ENCODE results near the gene NEUROG2. TPM values are rescaled to one million over a fixed set of nuclear protein-coding genes. Genes with fewer than 3 reads are reported as not detected.

The NEUROG2 gene
- total and polyA plus RNA-seq, 2 of the 8 experiments (the other 6 are each of a cell fraction or from before 2014, with no cell fraction given), result 0.03 TPM; not detected in 1

GRCh38 chr4:112559053-112559452, 43.1 kb upstream of the NEUROG2 start:
- Histone ChIP-seq H2BK15ac (ENCODE audit: low read length) (no peak overlapping the region), H3K27ac (ENCODE audit: low read depth, low read length) (no peak overlapping the region), H2AK5ac (ENCODE audit: low read depth, low read length) (no peak overlapping the region), H3K4me1 (replicated peaks in 1 of 4; ENCODE audit: control insufficient read depth in 3 of 4, insufficient read depth in 4 of 4, low read length in 3 of 4) (peaks cover 0 to 5% (median 0%) of the 10 kb centered on the region in 4 experiments; a peak in 1 of 7 replicates), H4K5ac (ENCODE audit: insufficient read length, low read depth, low read length) (no peak overlapping the region), H3K27me3 (replicated peaks in 1 of 4; ENCODE audit: control insufficient read depth in 3 of 4, extremely low read depth in 1 of 4, insufficient read depth in 3 of 4, low read length in 3 of 4) (no peaks in the 10 kb centered on the region), H3K9ac (replicated peaks in 1 of 4; ENCODE audit: extremely low read depth in 1 of 4, low read depth in 3 of 4, low read length in 3 of 4) (no peak overlapping the region), H3K14ac (ENCODE audit: insufficient read length) (no peak overlapping the region), H3K4me2 (ENCODE audit: insufficient read depth in 1 of 2, low read depth in 2 of 2, low read length in 2 of 2) (no peak overlapping the region), H2BK5ac (ENCODE audit: low read depth, low read length) (no peak overlapping the region), H2BK20ac (ENCODE audit: low read length) (no peak overlapping the region), H3K18ac (ENCODE audit: extremely low read depth, low read length) (no peak overlapping the region), H3K4me3 (ENCODE audit: extremely low read depth in 1 of 4, insufficient read depth in 2 of 4, low read depth in 3 of 4, low read length in 4 of 4) (no peak overlapping the region), H2AFZ (ENCODE audit: low read length) (no peak overlapping the region), H3K36me3 (ENCODE audit: control insufficient read depth in 2 of 4, insufficient read depth in 4 of 4, low read length in 3 of 4) (peaks cover 0 to 14% (median 0%) of the 10 kb centered on the region in 4 experiments; a peak in 2 of 8 replicates), H3K23ac (ENCODE audit: insufficient read length) (no peak overlapping the region), H2BK120ac (replicated peaks; ENCODE audit: low read depth, low read length) (no peak overlapping the region), H3K23me2 (ENCODE audit: low read depth, low read length) (no peaks in the 10 kb centered on the region), H4K91ac (replicated peaks; ENCODE audit: insufficient read length, low read length) (no peak overlapping the region), H3K79me2 (ENCODE audit: control insufficient read depth in 1 of 2, insufficient read depth in 2 of 2, low read length in 2 of 2) (no peaks in the 10 kb centered on the region), H3K4ac (replicated peaks; ENCODE audit: insufficient read length, low read depth, low read length) (no peak overlapping the region), H4K20me1 (replicated peaks in 1 of 2; ENCODE audit: control insufficient read depth in 1 of 2, insufficient read depth in 2 of 2, low read length in 2 of 2) (no peaks in the 10 kb centered on the region), H2BK12ac (ENCODE audit: low read depth, low read length) (no peak overlapping the region), H4K8ac (ENCODE audit: extremely low read depth, insufficient read depth, low read length) (no peak overlapping the region), H3K56ac (replicated peaks; ENCODE audit: insufficient read length, low read depth, low read length) (no peak overlapping the region), H3K9me3 (ENCODE audit: insufficient read depth in 2 of 2, low read depth in 1 of 2, low read length in 1 of 2) (no peaks in the 10 kb centered on the region), H3K79me1 (ENCODE audit: low read depth, low read length) (no peaks in the 10 kb centered on the region)
- ChIA-PET POLR2A (ENCODE audit: partially characterized antibody) (interaction anchor here (0.6 kb wide), 1 partner anchor 498 kb away, joined by 5 read pairs; no protein-coding TSS in a partner anchor), CTCF (ENCODE audit: partially characterized antibody) (interaction anchor here (0.6 to 1.5 kb wide), 3 partner anchors 12 to 36 kb away, joined by 3 to 5 read pairs (median 4); no protein-coding TSS in a partner anchor)
- 91% methylated on average over 3 of the region's 3 CpGs; no CpG with 5 or more reads in 1 of the 2 experiments for WGBS, 2 experiments (ENCODE audit: extremely low coverage in 1 of 2, insufficient coverage in 1 of 2, insufficient read length in 1 of 2, insufficient replicate concordance in 2 of 2, low coverage in 1 of 2, low lambda C conversion rate in 2 of 2, missing lambda C conversion rate in 1 of 2)
- DNase-seq (ENCODE audit: low read depth in 1 of 2, low spot score in 2 of 2), result no peak
- FAIRE-seq, result no peak
- TF ChIP-seq EGR1 (IDR thresholded peaks at IDR 0.05; ENCODE audit: borderline replicate concordance, low read depth, low read length) (no peak), POU5F1 (IDR thresholded peaks at IDR 0.05; ENCODE audit: low read depth, low read length) (no peak), CTCF (IDR thresholded peaks at IDR 0.05; ENCODE audit: control extremely low read depth in 1 of 3, insufficient read depth in 1 of 3, low read depth in 1 of 3, low read length in 3 of 3) (no peak), NANOG (IDR thresholded peaks at IDR 0.05; ENCODE audit: insufficient read depth, low read depth, low read length, poor library complexity, severe bottlenecking) (no peak), KDM1A (IDR thresholded peaks at IDR 0.05; ENCODE audit: borderline replicate concordance, low read length) (no peak), KDM5A (IDR thresholded peaks at IDR 0.05; ENCODE audit: low read length) (no peak), CHD1 (IDR thresholded peaks at IDR 0.05; ENCODE audit: low read depth, low read length) (no peak), SP2 (IDR thresholded peaks at IDR 0.05; ENCODE audit: low read length) (no peak), BRCA1 (IDR thresholded peaks at IDR 0.05; ENCODE audit: low read depth, low read length) (no peak), RNF2 (IDR thresholded peaks at IDR 0.05; ENCODE audit: borderline replicate concordance, low read depth, low read length, missing control alignments, poor library complexity, severe bottlenecking) (no peak), SP4 (IDR thresholded peaks at IDR 0.05; ENCODE audit: low read length) (no peak), CHD2 (IDR thresholded peaks at IDR 0.05; ENCODE audit: low read length) (no peak)

Data from H1 (cell line).